SW480 (cell line): ENCODE results near the gene CEP162.
A peak's percentile ranks its signal among the peaks of the same experiment; 100 is the strongest.
"Not testable (repeated sequence)": the region's sequence is repeated elsewhere in the genome, so short reads cannot be mapped to it uniquely, and the experiment has no call there.

Experiments
- DNase-seq: peaks from one replicate; pipeline ENCODE4 v3.0.0-alpha.2; 2016; ENCODE audit warnings: low spot score

CEP162 gene

DNA sequence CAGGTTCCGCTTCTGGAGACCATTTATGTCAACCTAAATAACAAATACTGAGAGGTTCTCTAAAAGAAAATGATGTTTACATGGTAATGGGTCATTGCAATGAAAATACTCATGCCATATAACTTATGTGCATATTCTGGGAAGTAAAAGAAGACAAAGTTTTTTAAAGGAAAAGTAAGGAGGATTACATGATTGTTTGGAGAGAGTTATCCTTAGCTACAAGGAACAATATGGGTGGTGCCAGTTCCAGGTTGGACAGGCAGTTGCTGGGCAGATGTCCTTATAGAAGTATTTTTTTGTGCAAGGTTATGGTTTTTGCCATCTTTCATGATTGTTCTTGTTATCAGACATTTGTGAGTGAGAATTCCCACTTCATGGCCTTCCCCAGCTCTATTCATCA is 141.4 kb downstream of the CEP162 start:
- no peak for DNase-seq

DNA sequence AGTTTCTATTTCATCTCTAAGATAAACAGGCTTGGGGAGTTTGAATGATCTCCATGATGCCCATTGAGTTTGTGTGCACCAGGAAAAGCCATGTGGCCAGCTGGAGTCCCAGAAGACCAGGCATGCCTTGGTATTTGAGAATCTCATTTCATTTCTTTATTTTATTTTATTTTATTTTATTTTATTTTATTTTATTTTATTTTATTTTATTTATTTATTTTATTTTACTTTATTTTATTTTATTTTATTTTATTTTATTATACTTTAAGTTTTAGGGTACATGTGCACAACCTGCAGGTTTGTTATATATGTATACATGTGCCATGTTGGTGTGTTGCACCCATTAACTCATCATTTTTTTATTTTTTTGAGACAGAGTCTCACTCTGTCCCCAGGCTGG is 142.7 kb downstream of the CEP162 start:
- DNase-seq, result not testable (repeated sequence)

DNA sequence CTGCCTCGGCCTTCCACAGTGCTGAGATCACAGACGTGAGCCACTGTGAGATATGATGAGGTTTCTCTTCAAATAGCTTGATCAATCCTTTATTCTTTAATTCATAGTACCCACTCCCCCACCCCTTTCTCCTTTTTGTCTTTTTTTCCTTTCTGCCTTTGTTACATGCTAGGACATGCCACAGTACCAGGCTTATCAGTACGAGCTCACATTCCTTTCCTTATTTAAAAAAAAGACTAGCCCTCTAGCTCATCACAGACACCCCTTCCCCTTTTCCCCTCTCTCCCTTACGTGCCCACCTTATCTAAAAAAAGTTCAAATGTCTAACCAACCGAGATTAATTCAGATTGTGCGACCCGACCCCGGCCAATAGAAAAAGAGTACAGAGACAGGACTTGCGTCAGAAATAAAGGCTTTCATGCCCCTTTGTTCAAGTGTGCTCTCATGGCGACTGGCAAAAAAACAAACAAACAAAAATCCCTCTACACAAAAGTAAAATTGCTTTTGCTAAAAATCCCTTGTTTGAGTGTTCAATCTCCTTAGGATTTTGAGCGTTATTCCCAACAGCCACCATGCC is 144.7 kb downstream of the CEP162 start:
- DNase-seq, result no peak

DNA sequence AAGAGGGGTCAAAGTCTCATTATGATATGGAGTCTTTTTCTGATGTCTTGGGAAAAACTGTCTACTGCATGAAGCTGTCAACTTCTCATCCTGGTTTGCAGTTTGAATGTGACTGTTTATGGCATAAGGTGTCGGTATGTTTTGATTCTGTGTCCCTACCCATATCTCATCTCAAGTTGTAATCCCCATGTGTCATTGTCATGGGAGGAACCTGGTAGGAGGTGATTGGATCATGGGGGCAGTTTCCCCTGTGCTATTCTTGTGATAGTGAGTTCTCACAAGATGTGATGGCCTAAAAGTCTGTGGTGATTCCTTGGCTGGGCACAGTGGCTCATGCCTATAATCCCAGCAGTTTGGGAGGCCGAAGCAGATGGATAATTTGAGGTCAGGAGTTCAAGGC is 146.2 kb downstream of the CEP162 start:
- no peak for DNase-seq

DNA sequence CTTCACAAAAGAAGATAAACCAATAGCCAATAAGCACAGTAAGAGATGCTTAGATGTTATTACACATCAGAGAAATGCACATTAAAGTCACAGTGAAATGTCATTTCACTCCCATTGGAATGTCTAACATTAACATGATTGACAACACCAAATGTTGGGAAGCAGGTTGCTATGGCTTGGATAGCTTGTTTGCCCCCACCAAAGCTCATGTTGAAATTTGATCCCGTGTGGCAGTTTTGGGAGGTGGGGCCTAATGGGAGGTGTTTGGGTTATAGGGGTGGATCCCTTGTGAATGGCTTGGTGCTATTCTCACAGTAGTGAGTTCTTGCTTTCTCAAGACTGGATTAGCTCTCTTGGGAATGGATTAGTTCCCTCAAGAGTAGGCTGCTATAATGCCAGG is 149.1 kb downstream of the CEP162 start:
- no peak for DNase-seq

DNA sequence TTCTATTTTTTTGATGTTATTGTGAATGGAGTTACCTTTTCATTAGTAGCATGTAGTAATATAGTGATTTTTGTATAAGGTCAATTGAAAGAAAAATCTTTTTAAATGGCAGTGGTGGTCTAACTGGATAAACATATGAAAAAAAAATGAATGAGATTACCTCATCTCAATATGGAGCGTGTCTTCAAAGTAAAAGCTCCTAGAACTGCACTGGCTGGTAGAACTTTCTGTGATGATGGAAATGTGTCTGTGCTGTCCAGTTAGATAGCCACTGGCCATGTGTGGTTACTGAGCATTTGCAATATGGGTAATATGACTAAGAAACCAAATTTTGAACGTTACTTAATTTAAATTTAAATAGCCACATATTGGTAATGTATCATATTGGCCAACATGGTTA is 149.8 kb downstream of the CEP162 start:
- DNase-seq, result no peak

DNA sequence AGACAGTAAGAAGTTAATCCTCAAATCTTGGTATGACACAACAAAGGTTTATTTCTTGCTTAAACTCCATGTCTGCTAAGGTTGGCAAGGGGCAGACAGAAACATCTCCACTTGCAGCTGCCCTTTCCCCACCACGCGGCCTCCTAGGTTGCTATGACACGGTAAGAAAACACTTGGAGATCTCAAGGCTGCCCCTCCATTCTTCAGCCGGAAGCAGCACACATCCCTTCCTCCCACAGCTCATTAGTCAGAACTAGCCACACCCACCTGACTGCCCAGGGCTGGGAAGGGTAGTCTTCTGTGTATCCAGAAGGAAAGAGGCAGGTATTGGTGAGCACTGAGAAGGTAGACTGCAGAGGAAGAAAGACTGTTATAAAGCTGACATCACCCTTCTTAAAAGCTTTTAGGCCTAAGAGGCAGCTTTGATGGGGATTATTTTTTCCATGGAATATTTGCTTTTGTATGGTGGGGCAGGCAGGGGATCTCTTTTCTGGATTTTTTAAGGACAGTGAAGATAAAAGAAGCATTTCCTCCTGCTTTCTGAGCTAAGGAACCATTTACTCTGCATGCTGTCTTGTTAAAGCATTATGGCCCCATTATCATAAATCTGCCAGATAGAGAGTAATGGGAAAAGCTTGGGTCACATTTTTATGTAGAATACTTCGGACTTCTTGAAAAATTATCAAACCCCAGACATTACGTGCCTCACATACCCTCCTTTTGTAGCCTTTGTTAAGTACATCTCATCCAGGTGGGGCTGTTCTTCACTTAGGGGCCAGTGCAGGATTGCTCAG is 152.3 kb downstream of the CEP162 start:
- peak; percentile 11 for DNase-seq
